ENCODE results near the gene RGPD8.
"Not testable (repeated sequence)": the region's sequence is repeated elsewhere in the genome, so short reads cannot be mapped to it uniquely, and the experiment has no call there.

RGPD8 gene

GRCh38 chr2:112433480-112433879 lies at the start of gene RGPD8:
Gene RGPD8, minus strand, starts transcription at chr2:112433645. Its CDS starts 192 bp downstream, at chr2:112433453.
- DNase-seq (ENCODE audit: insufficient read length, low spot score); FAIRE-seq: not testable (repeated sequence)

- TF ChIP-seq POLR2A (IDR thresholded peaks at IDR 0.05; ENCODE audit: low read depth, low read length), result peak; percentile 25; the same call in 1 of the 2 replicates
- DNase-seq (ENCODE audit: insufficient read length, low spot score) (peak; percentile 89), FAIRE-seq (no peak)
These were observed 49.6 kb upstream of the RGPD8 start for GRCh38 chr2:112483042-112483473.

- FAIRE-seq (no peak), DNase-seq (ENCODE audit: insufficient read length, low spot score) (peak; percentile 63)
- TF ChIP-seq POLR2A (IDR thresholded peaks at IDR 0.05; ENCODE audit: low read depth, low read length), result no peak
These were observed 49.0 kb upstream of the RGPD8 start for GRCh38 chr2:112482309-112483041.

- TF ChIP-seq POLR2A (IDR thresholded peaks at IDR 0.05; ENCODE audit: low read depth, low read length), result peak; percentile 46; the same call in 1 of the 2 replicates
- no peak for FAIRE-seq
- DNase-seq (ENCODE audit: insufficient read length, low spot score), result peak; percentile 82
These were observed 48.2 kb upstream of the RGPD8 start, which contains the start of gene TTL for GRCh38 chr2:112481528-112482233. Gene TTL, plus strand, starts transcription at chr2:112482156. Its CDS starts 189 bp downstream, at chr2:112482345.

- TF ChIP-seq POLR2A (IDR thresholded peaks at IDR 0.05; ENCODE audit: low read depth, low read length), result no peak
- DNase-seq (ENCODE audit: insufficient read length, low spot score), result peak; percentile 91
- no peak for FAIRE-seq
These were observed 47.6 kb upstream of the RGPD8 start for GRCh38 chr2:112481050-112481527.

- TF ChIP-seq POLR2A (IDR thresholded peaks at IDR 0.05; ENCODE audit: low read depth, low read length), result no peak
- no peak for FAIRE-seq
- DNase-seq (ENCODE audit: insufficient read length, low spot score), result no peak
These were observed 47.1 kb upstream of the RGPD8 start for GRCh38 chr2:112480530-112481049.

- FAIRE-seq, result no peak
- no peak for TF ChIP-seq POLR2A (IDR thresholded peaks at IDR 0.05; ENCODE audit: low read depth, low read length)
- DNase-seq (ENCODE audit: insufficient read length, low spot score), result no peak
These were observed 43.0 kb upstream of the RGPD8 start for GRCh38 chr2:112476434-112476833.

- TF ChIP-seq POLR2A (IDR thresholded peaks at IDR 0.05; ENCODE audit: low read depth, low read length), result no peak
- DNase-seq (ENCODE audit: insufficient read length, low spot score) (no peak), FAIRE-seq (no peak)
These were observed 41.5 kb upstream of the RGPD8 start for GRCh38 chr2:112474844-112475486.

- no peak for FAIRE-seq
- TF ChIP-seq POLR2A (IDR thresholded peaks at IDR 0.05; ENCODE audit: low read depth, low read length), result no peak
- no peak for DNase-seq (ENCODE audit: insufficient read length, low spot score)
These were observed 39.3 kb upstream of the RGPD8 start for GRCh38 chr2:112472547-112473263.

GRCh38 chr2:112465382-112465781 lies 31.9 kb upstream of the RGPD8 start:
- TF ChIP-seq POLR2A (IDR thresholded peaks at IDR 0.05; ENCODE audit: low read depth, low read length), result no peak
- no peak for DNase-seq (ENCODE audit: insufficient read length, low spot score)
- peak; percentile 88 for FAIRE-seq

- FAIRE-seq, result no peak
- DNase-seq (ENCODE audit: insufficient read length, low spot score), result no peak
- TF ChIP-seq POLR2A (IDR thresholded peaks at IDR 0.05; ENCODE audit: low read depth, low read length), result no peak
These were observed 29.8 kb upstream of the RGPD8 start for GRCh38 chr2:112463256-112463655.

GRCh38 chr2:112462178-112462577 lies 28.7 kb upstream of the RGPD8 start:
- DNase-seq (ENCODE audit: insufficient read length, low spot score), result no peak
- TF ChIP-seq POLR2A (IDR thresholded peaks at IDR 0.05; ENCODE audit: low read depth, low read length), result no peak
- FAIRE-seq, result no peak

- no peak for TF ChIP-seq POLR2A (IDR thresholded peaks at IDR 0.05; ENCODE audit: low read depth, low read length)
- FAIRE-seq (no peak), DNase-seq (ENCODE audit: insufficient read length, low spot score) (no peak)
These were observed 25.9 kb upstream of the RGPD8 start for GRCh38 chr2:112459372-112459771.

All from H54 (cell line).